IPS-18c (cell line): ENCODE data around the gene HMX1.

ENCODE experiments used
- H3K4me3 ChIP-seq: 2 replicates; pipeline ENCODE4 v1.7.0; 2013; ENCODE audit warnings: low read depth, mild to moderate bottlenecking, low read length, moderate library complexity; ENCODE audit not compliant: insufficient read depth
- H3K9me3 ChIP-seq: one replicate; pipeline ENCODE4 v1.6.1; 2013; ENCODE audit warnings: mild to moderate bottlenecking, low read length, moderate library complexity; ENCODE audit not compliant: control insufficient read depth, insufficient read depth

The HMX1 gene

DNA sequence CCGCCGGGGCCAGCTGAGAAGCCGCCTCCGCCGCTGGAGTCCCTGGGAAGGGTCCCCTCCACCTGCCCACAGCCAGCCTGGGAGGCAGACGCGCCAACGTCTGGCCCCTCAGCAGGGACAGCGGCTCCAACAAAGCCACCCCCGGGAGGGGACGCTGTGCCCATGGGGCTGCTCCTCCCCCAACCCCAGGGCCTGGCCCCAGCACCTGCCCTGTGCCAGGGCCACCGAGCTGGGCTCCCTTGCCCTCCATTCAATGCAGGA, 6.1 kb upstream of the HMX1 start:
- Histone ChIP-seq H3K4me3 (peak overlapping the region; percentile 34), H3K9me3 (no peaks in the 10 kb centered on the region)

DNA sequence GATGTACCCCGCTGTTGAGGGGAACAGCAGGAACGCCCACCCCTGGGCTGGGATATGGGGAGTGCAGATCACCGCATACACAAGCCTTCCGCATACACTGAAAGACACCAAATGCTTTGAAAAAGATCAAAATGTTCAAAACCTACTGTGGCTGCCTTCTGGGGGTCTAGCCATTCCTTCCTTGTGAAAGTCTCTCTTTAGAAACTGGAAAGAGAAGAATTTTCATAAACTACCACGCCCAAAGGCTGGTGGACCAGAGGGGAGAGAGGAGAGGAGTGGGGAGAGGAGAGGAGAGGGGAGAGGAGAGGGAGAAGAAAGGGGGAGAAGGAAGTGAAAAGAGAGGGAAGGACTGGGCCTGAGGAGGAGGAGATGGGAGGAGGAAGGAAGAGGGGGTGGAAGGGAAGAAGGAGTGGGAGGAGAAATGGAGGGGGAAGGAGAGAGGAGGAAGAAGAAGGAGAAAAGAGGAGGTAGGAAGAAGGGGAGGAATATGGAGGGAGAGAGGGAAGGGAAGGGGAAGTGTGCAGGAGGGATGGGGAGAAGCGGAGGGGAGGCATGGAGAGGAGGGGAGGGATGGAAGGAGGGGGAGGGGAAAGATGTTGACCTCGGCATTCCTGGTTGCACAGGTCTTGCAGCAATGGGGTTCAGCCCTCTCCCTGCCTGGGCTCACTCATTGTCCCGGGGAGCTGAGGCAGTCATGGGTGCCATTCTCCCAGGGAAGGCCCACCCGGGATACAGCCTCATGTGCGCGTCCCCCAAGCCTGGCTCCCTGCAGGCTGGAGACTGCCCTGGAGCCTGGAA, 5.5 kb upstream of the HMX1 start:
- peak overlapping the region; percentile 34 for H3K4me3 ChIP-seq
- H3K9me3 ChIP-seq: no peaks in the 10 kb centered on the region

DNA sequence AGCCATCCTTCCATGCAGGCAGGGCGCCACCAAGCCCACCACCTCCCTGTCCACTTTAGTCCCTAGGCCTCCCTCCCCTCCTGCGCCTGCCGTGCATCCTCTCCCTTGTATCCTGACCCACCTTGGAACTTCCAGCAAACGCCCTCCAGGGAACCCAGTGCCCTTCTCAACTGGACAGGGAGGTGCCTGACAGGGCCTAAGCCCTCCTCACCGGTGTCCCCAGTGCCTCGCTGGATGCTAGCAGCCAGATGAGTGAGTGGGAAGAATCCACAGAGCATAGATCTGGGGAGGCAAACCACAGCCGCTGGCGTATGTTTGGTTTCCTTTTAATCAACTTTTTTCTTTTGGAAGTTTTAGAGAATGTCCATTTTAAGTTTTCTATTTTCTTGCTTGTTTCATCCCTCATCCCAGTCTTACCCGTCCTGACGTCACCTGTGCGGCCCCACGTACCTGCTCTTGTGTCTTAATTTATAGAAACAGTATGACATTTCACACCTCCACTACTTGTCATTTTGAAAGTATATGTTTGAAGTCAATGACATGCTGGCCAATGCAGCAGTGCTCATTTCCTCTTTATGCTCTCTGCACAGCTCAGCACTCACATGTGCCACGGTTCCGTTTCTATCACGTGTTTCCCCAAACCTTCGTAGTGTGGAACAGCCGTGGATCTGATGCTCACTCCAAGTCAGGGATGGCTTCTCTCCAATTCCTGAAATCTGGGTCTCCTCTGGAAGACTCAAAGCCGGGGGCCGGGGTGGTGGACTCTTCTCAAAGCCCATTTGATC, 3.4 kb upstream of the HMX1 start:
- no peaks in the 10 kb centered on the region for H3K9me3 ChIP-seq
- no peak overlapping the region; the same call in 1 of the 2 replicates for H3K4me3 ChIP-seq

DNA sequence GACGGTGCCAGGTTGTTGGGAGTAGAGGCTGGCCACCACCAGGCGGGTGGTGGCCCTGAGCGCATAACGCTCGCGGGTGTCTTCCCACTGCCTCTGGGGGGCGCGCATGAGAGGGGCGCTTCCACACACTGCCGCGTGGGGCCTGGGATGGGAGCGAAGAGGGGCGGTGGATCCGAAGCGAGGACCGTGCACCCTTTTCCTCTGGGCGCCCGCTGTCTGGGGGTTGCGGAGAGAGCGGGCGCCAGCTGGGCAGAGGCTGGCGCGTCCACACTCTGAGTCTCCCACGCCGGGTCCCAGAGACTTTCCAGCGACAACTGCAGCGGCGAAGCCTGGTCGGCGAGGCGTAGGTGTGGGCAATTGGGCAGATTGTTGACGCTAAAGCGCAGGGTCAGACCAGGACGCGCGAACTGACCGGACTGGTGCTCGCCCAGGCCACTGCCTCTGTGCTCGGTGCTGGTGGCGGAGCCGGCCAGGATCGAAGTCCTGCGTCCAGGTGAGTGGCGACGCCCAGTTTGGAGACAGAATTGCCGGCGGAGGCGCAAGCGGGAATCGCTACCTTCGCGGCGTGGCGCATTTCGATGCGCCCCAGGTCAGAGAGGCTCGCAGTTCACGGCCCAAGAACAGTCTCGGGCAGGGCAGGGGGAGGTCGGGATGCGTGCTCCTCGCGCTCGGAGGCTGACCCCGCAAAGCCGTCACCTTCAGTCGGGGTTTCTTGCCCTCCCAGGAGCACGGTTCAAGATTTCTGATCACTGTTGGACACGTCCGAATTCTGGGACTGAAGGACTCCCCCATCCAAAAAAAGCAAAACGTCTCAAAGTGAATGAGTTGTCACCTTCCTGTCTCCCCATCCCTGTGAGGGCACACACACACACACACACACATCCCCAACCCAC, 2.6 kb upstream of the HMX1 start:
- no peaks in the 10 kb centered on the region for H3K9me3 ChIP-seq
- H3K4me3 ChIP-seq: no peak overlapping the region; the same call in 1 of the 2 replicates

DNA sequence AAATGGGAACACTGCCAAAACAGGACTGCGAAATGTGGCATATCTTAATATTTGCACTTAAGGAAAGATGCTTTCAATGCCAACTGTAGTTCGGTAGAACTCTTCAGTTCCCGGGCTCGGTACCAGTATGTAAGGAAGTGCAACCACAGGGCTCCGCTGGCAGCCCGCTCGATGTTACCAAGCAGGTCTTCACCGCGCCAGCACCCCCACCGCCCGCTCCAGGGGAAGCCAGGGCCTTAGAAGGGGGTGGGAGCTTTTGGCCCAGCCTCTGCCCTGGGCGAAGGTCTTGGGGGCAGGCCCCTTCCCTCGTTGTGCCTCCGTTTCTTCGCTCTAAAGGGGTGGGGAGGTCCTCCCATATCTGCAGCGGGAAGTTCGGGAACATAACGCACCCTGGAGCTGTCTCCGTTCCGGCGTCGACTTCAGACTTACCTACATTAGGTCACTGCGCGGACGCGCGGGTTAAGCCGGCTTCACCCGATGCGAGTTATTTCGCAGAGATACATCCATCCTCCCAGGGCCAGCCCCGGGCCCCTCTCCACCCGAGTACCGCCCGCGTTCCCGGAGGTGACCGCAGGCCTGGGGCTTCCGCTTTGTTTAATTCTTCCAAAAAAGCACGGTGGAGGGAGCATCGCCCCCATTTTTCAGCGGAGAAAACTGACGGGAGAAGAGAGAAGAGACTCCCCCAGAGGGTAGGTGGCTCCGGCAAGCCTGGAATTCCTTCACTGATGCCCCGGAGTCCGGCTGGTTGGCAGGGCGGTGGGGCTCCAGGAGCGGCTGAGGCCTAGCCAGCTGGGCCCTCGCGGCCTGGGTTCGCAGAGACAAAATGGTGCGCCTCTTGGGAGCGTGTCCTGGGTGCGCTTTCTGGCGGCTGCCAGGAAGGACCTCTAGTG, 1.0 kb upstream of the HMX1 start:
- Histone ChIP-seq H3K4me3 (peak overlapping the region; percentile 38; the same call in 1 of the 2 replicates), H3K9me3 (no peaks in the 10 kb centered on the region)

DNA sequence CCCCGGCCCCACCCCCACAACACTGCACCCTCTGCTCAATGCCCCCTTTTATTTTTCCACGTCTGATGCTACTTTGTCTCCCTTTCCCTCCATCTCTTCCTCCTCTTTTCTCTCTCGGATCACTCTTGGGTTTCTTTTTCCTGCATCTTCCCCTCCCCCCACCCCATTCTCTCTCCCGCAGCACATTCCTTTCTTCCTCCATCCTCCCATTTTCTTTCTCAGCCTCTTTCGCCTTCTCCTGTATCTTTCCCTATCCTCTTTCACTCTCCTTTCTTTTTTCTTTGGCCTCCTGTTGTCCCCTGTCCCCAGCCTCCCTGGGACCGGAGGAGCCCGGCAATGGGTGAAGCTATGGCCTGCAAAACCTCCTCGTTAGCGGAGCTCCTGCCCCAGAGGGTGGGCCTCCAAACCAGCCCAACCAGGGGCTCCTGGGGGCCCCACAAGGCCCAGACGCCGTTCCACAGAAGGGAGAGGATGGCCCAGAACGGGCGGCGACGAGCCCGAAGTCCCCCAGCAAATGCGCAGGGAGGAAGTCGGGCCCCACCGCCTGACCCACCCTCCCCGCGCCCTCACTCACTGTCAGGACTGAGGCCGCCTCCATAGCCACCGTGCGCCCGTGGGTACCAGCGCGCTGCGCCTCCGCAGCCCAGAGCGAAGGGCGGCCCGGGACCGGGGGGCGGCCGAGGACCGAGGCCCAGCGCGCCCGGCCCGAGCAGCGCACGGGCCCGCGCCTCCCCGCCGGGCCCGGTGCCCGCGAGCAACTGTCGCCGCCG, 807 bp downstream of the HMX1 start:
- H3K9me3 ChIP-seq: no peaks in the 10 kb centered on the region
- H3K4me3 ChIP-seq: peak overlapping the region; percentile 9

DNA sequence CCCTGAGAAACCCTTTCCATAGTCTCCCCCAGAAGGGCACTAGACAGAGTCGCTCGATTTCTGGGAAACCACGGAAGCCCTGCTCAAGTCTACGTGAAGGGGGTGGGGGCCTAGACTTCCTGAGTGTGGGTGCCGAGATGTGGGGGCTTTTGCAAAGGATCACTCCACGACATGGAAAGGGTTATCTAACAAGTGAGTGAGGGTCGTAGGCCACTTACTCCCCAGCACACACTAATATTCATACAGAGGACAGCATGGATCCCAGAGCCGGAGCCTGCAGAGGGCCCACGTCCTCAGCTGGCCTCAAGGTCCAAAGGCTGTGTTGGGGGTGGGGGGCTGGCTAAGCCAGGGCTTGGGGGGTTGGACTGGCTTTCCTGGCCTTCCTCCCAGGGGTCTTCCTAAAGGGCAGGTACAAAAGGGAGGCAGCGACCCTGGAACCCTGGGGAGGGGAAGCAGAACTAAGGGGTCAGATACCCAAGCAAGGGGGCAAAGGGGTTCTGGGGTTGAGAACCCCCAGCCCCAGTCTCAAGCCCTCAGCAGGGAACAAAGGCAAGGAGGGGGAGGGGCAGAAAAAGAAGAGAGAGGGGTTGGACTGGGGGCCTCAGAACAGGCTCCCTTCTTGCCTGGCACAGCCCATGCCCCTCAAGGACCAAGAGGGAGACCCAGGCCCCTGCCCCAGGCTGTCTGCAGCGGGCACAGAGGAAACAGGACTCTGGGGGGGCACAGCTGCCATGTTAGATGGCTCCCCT, 1.6 kb downstream of the HMX1 start:
- Histone ChIP-seq H3K4me3 (no peak overlapping the region), H3K9me3 (no peaks in the 10 kb centered on the region)

DNA sequence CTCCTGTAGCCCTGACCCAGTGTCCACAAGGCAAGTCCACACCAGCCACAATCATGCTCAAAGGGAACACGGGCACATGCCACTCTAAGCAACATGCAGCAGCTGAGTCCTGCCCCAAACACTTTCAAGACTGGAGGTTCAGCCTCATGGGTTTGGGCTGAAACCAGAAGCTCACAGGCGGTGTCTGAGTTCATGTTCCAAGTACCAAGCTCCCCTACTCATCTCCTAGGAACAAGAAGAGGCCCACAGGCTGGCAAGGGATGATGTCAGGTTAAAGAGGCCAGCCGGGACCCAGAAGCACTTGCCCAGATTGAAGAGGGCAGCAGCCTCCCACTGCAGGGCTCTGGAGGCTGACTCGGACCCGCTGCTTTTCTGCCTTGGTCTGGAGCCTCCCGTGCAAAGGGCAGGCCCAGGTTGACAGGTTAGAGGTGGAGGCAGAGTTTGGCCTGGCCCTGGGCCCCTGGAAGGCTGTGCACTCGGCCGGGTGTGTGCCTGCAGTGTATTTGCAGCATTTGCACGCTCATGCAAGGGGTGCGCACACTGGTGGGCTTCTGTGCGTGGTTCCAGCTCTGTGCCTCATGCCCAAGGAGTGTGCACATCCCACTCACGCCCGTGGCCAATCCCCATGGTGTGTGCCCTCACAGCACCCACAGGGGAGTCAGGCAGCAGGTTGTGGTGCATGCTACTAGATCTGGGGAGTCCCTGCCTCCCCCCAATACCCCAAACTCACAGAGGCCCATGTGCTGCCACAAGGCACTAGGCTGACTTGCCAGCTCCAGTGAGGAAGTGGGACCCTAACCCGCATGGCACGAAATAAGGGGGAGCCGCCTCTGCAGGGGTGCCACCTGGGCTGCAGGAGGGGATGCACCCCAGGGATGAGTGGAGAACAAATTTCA, 2.4 kb downstream of the HMX1 start:
- no peaks in the 10 kb centered on the region for H3K9me3 ChIP-seq
- no peak overlapping the region for H3K4me3 ChIP-seq

DNA sequence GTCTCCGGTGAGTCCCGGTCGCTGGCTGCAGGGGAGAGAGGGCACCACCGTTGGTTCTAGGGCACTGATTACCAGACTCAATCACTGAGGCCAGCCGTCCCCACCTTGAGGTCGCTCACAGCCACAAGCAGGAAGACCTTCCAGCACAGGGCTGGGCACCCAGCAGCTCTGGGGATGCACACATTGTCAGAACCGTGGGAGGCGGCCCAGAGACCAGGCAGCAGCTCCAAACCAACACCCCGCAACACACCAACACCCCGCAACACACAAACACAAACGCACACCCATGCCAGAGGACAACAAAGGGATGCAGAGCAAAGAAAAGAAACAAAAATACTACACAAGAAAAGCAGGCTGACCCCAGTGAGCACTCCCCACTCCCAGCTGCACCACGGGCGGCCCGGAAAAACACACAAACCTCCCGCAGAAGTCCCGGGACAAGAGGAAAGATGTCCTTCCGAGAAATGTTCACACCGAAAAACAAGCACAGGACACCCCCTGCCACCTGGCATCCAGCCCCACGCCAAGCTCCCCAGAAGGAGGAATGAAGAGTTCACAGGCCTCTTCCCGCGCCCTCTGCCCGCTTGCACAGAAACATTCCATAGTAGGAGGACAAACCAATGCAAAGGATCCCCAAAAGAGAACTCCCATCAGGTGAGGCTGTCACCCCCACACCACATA, 3.2 kb downstream of the HMX1 start:
- Histone ChIP-seq H3K9me3 (no peaks in the 10 kb centered on the region), H3K4me3 (no peak overlapping the region)

DNA sequence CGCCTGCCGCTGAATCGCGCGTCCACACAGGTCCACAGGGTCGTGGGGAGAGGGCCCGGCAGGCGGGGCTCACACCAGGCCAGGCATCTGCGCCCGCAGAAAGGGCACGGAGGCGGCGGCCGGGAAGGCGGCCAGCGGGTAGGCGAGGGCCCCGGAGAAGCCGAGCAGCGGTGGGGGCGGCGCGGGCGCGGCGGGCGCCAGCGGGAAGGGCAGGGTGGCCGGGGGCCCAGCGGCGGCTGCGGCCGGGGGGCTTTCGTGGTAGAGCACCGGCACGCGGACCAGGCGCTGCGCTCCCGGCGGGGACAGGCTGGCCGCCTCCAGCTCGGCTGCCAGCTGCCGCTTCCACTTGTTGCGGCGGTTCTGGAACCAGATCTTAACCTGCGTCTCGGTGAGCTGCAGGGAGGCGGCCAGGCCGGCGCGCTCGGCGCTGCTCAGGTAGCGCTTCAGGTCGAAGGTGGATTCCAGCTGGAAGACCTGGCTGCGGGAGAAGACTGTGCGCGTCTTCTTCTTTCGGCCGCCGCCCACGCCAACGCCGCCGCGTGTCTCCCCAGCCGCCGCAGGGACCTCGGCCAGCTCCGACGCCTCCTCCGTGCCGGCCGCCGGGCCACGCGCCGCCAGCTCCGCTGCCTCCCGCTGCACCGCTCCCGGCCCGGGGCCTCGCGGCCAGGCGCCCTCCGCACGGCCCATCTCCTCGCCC, 3.9 kb downstream of the HMX1 start:
- H3K9me3 ChIP-seq: no peaks in the 10 kb centered on the region
- no peak overlapping the region for H3K4me3 ChIP-seq

DNA sequence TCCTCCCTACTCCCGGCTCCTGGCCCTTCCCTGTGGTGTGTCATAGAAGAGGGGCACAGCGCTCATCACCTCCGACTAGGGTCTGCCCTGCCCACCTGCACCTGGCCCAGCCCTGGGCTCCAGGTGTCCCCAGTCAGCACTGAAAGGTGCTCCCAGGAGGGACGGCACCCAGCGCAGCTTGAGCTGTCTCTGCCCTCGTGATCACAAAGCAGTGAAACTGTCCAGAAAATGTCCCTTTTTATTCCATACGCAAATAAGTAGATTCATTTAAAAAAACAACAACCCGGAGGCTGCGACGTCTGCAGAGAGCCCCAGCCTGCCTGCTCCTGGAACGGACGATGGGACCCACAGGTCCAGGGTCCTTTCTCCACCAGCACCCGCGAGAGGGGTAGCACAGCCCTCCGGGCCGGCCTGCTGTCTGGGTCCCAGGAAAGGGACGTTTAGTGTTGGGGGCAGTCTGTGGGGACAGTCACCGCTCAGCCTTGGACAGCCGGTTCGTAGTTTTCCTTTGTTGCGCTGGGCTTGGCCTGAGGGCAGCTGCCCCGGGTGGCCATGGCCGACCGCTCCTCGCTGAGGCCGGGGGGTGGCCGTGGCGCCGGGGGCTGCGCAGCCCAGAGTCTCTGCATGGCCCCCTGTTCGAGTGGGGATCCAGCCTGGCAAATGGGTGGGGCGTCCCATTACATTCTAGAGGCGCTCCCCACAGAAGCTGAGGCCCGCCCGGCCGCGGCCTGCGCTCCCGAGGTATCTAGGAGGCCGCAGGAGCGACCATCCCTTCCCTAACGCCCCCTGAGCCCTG, 4.6 kb downstream of the HMX1 start:
- Histone ChIP-seq H3K9me3 (no peaks in the 10 kb centered on the region), H3K4me3 (no peak overlapping the region)

DNA sequence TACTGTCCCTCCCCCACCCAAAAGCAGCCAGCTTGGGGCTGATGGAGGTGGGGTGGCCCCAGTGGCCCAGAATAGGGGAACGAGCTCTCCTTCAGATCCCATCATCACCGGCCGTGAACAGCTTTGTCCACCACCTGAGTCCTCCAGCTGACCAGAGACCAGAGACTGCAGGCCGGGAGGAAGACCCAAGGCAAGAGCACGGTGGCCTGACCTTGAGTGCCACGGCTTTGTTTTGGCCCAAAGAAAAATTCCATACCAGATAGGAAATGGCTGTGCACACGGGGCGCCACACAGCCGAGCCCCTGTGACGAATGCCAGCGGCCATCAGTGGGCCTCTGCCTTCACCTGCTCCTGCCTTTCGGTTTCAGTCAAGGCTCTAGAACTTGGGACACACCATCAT, 5.2 kb downstream of the HMX1 start:
- H3K4me3 ChIP-seq: no peak overlapping the region

DNA sequence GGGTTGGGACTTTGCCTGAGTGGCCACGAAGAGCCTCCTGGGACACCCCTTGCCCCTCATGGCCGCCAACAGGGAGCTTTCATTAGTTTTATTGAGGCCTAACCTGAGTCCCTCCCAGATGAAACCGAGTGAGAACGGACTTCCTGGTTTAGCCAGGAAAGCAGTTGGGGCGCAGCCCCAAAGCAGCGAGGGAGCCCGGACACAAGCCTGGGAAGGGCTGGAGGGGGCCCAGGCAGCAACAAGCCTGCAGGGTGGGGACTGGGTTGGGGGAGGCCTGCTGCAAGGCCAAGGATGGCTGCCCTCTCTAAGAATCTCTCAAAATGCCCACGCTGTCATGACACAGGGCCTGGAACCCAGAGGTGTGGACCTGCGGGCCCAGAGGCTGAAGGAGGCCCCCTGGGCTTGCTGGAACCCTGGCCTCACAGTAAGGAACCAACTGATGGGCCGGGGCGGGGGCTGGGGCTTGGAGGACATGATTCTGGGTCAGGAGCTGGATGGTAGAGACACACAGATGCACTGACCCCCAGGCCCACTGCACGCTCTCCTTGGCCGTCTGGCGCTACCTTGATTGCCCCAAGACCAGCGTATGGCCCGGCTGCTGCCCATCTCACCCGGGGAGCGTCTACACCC, 5.8 kb downstream of the HMX1 start:
- Histone ChIP-seq H3K9me3 (no peaks in the 10 kb centered on the region), H3K4me3 (no peak overlapping the region)

More for the DNA sequence above, 5.2 kb downstream of the HMX1 start:
- H3K9me3 ChIP-seq: no peaks in the 10 kb centered on the region
